Pancreas (tissue), 10 donors: ENCODE data around the gene OR51G2. TPM values are rescaled to one million over a fixed set of nuclear protein-coding genes. Genes with fewer than 3 reads are reported as not detected.
A peak's percentile ranks its signal among the peaks of the same experiment; 100 is the strongest.
"Not testable (repeated sequence)": the region's sequence is repeated elsewhere in the genome, so short reads cannot be mapped to it uniquely, and the experiment has no call there.

Experiments used
- ATAC-seq, 4 donors: fragments of 200-7000 bp; cut with Tn5 transposase; one replicate each; pipeline versions ENCODE4 v1.8.0 to v1.9.1; 2020; ENCODE audit warnings: mild to moderate bottlenecking in 4 of 4, moderate library complexity in 4 of 4
- DNase-seq, 6 donors: peaks; one replicate each; pipeline ENCODE4 v3.0.0-alpha.2; 2020
- FAIRE-seq: peaks from 2 replicates; lab custom pipeline; 2012; peaks lifted over from hg19 to GRCh38; lab: Jason Lieb, UNC
- H3K27ac ChIP-seq, 4 donors: fragments of 200-600 bp; sonication (generic); 1 replicate in 3 of 4; 2 replicates in 1 of 4; pipeline versions ENCODE4 v1.5.0 to v1.8.0; 2020
- H3K27me3 ChIP-seq, 4 donors: fragments of 200-600 bp; one replicate each; pipeline ENCODE4 v1.8.0; 2021
- H3K36me3 ChIP-seq, 3 donors: fragments of 200-600 bp; sonication (generic) in 1 of 3; one replicate each; pipeline versions ENCODE4 v1.5.0 to v1.8.0; 2020 to 2021
- H3K4me1 ChIP-seq, 3 donors: fragments of 200-600 bp; one replicate each; pipeline ENCODE4 v1.8.0; 2021
- H3K4me3 ChIP-seq, 4 donors: fragments of 200-600 bp; sonication (generic) in 2 of 4; one replicate each; pipeline versions ENCODE4 v1.5.0 to v1.8.0; 2020 to 2021
- H3K9me3 ChIP-seq, 4 donors: fragments of 200-600 bp; one replicate each; pipeline ENCODE4 v1.8.0; 2021
- WGBS, 2 donors: extraction: QIAGEN DNeasy Blood & Tissue Kit; methylation state at CpG; one replicate each; pipeline ENCODE4 v1.1.7; 2013; 5-methylcytosine and 5-hydroxymethylcytosine counted together
- intact Hi-C, 3 donors: fragments of 100-400 bp; cut with DNase I; formaldehyde crosslinking; loops; one replicate each; pipeline versions ENCODE4 v1.11.1 to v1.14.2; 2022
- polyA plus RNA-seq, 2 donors: library from polyadenylated mRNA; stranded (reverse); fragments of 200-250 nt; gene quantifications; one replicate each; pipeline ENCODE4 v1.2.3, GENCODE V29; 2013
- total RNA-seq, 6 donors: library from RNA; stranded (reverse); fragmentation: NEBNext Ultra II Directional in 4 of 6; extraction: Animal tissue kit (Norgen Biotek cat#: 25700) in 4 of 6; gene quantifications; one replicate each; pipeline versions ENCODE4 v1.2.1 to v1.2.4, GENCODE V29; 2021 to 2023
- TF ChIP-seq, protein P1 (sequence below), 4 donors: fragments of 200-600 bp; sonication (generic) in 3 of 4; IDR thresholded peaks; one replicate each; pipeline versions ENCODE4 v1.5.0 to v1.8.0; 2021; ENCODE audit warnings: antibody characterized with exemption in 4 of 4
- donor health status: healthy with polysubstance abuse.
- donor health status: DM: no; HTN: no; CAD: no; lungs with moderate emphysema.
- donor health status: DM: no; HTN: no; CAD: no.
- donor health status: control.
- donor health status: control.
- donor health status: Bipolar disorder and iron deficiency.
- donor health status: DM: yes; HTN: yes; CAD: no.
- donor health status: DM: no; HTN: no; CAD: no.
- donor health status: DM: no; HTN: no; CAD: no.
- donor health status: DM: yes; HTN: yes; CAD: no.

The OR51G2 gene, protein sequence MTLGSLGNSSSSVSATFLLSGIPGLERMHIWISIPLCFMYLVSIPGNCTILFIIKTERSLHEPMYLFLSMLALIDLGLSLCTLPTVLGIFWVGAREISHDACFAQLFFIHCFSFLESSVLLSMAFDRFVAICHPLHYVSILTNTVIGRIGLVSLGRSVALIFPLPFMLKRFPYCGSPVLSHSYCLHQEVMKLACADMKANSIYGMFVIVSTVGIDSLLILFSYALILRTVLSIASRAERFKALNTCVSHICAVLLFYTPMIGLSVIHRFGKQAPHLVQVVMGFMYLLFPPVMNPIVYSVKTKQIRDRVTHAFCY
- not detected for total RNA-seq
- polyA plus RNA-seq: not detected

DNA sequence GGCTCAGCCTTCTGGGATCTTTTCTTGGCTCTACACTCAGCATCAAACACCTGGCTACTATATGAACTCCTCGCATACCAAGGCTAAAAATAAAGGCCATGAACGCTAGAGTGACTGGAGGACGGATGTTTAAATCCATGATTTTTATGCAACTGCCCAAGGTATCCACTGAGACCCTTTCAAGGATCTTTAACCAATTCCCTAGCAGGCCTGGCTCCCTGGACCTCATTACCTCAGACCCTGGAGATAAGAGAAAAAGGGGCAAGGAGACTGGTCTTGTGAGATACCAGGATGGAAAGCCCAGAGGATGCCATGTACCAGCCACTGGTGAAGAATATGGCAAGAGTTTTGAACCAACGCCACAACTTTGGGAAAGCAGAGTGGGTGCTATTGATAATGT lies at the start of gene OR51G2:
TSS of gene OR51G2 (minus strand) at position 101 of the 400 bp plus-strand sequence. CDS start 3,687 bp downstream, outside the sequence.
- no peak for FAIRE-seq
- no peaks in the 10 kb centered on the region for H3K36me3 ChIP-seq
- DNase-seq: no peak
- WGBS, 2 donors: 71 to 87% methylated on average over 4 of the region's 4 CpGs
- no peaks in the 10 kb centered on the region for H3K27me3 ChIP-seq
- no peak for ATAC-seq
- no peaks in the 10 kb centered on the region for H3K4me1 ChIP-seq
- intact Hi-C loops: no loop called here
- no peaks in the 10 kb centered on the region for H3K9me3 ChIP-seq
- no peak within 1 kb of the TSS for H3K27ac ChIP-seq
- H3K4me3 ChIP-seq: no peak within 1 kb of the TSS
- TF ChIP-seq, protein P1, sequence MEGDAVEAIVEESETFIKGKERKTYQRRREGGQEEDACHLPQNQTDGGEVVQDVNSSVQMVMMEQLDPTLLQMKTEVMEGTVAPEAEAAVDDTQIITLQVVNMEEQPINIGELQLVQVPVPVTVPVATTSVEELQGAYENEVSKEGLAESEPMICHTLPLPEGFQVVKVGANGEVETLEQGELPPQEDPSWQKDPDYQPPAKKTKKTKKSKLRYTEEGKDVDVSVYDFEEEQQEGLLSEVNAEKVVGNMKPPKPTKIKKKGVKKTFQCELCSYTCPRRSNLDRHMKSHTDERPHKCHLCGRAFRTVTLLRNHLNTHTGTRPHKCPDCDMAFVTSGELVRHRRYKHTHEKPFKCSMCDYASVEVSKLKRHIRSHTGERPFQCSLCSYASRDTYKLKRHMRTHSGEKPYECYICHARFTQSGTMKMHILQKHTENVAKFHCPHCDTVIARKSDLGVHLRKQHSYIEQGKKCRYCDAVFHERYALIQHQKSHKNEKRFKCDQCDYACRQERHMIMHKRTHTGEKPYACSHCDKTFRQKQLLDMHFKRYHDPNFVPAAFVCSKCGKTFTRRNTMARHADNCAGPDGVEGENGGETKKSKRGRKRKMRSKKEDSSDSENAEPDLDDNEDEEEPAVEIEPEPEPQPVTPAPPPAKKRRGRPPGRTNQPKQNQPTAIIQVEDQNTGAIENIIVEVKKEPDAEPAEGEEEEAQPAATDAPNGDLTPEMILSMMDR (IDR thresholded peaks at IDR 0.05): no peak

DNA sequence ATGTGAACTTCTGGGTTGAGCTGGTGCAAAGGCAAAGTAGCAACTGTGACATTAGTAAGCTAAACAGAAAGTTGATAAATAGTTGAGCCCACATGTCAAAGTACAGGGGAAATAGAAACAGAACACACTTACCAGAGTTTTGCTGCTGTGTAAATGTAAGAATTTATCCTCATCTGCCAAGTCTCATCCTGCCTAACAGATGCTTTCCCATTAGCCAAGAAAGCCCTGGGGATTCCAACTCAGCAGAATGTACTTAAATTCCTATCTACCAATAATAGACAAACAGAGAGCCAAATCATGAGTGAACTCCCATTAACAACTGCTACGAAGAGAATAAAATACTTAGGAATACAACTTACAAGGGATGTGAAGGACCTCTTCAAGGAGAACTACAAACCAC lies 43.7 kb upstream of the OR51G2 start:
- Histone ChIP-seq H3K27me3 (no peaks in the 10 kb centered on the region), H3K27ac (no peak overlapping the region), H3K9me3 (no peaks in the 10 kb centered on the region), H3K4me1 (no peaks in the 10 kb centered on the region), H3K36me3 (no peaks in the 10 kb centered on the region), H3K4me3 (no peak overlapping the region)
- intact Hi-C loops: no loop called here
- no peak for DNase-seq
- TF ChIP-seq, protein P1 (IDR thresholded peaks at IDR 0.05): no peak
- WGBS, 2 donors: 55 to 68% methylated on average over 1 of the region's 1 CpG
- peak in 1 of 4 donors; percentile 27 for ATAC-seq
- FAIRE-seq: no peak

DNA sequence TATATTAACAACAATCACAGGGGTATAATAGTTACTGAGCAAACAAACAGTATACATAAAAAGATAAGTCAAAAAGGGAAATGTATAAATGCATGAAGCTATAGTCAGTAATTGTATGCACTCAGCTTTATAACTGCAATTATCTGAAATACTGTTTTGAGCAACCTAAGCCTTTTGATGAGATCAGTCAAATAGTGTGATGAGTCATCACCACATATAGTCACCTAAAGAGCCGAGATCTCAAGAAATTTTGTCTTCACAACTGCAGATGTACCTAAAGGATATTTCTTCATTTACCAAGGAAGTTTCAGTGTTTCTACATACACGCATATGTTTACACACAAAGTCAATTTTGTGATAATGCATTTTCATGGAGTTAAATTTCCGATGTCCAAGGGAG lies 41.7 kb upstream of the OR51G2 start:
- 47 to 56% methylated on average over 3 of the region's 3 CpGs for WGBS, 2 donors
- no peak for FAIRE-seq
- intact Hi-C loops: no loop called here
- no peak for DNase-seq
- Histone ChIP-seq H3K27me3 (no peaks in the 10 kb centered on the region), H3K27ac (no peak overlapping the region), H3K4me3 (no peak overlapping the region), H3K36me3 (no peaks in the 10 kb centered on the region), H3K9me3 (no peaks in the 10 kb centered on the region), H3K4me1 (peaks cover 0 to 7% (median 0%) of the 10 kb centered on the region in 3 donors)
- no peak for ATAC-seq
- TF ChIP-seq, protein P1 (IDR thresholded peaks at IDR 0.05): no peak

DNA sequence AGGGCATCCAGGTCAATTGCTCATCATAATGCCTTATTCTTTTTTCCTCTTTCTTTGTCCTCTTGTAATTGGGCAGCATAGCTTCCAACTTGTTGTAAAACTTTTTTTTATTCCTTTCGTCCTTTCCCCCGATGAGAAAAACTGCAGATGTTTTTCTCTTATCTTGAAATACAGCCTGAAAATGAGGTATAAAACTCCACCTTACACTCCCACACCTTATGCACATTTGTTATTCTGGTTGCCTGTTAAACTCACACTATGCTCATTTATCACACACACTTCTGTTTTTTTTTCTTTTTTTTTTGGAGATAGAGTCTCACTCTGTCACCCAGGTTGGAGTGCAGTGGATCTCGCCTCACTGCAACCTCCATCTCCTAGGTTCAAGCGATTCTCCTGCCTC lies 38.2 kb upstream of the OR51G2 start:
- TF ChIP-seq, protein P1 (IDR thresholded peaks at IDR 0.05): no peak
- H3K36me3 ChIP-seq: no peaks in the 10 kb centered on the region
- H3K27me3 ChIP-seq: no peaks in the 10 kb centered on the region
- ATAC-seq (peak; percentile 69 to 94 (median 77)), DNase-seq (no peak), FAIRE-seq (no peak)
- intact Hi-C loops: no loop called here
- H3K4me1 ChIP-seq: peaks cover 0 to 7% (median 0%) of the 10 kb centered on the region in 3 donors
- H3K9me3 ChIP-seq: no peaks in the 10 kb centered on the region
- no peak overlapping the region for H3K27ac ChIP-seq
- WGBS, 2 donors: 34 to 35% methylated on average over 4 of the region's 4 CpGs
- no peak overlapping the region for H3K4me3 ChIP-seq

DNA sequence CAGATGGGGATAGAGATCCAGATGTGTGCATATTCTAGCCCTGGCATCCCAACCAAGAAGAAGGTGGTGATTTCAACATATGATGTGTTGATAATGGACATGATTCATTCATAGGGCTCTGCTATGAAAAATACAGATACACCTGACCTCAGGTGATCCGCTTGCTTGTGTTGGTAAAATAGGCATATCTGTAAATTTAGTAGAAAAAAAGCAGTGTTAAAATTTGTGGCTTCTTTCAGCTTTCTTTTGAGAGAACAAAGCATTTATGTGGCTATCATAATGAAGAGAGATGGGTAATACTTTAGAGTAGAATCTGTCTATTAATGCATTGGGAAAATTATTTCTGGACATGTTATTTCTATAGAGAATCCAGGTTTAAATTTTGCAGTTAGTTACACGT lies 36.5 kb upstream of the OR51G2 start, which contains the start of gene OR51A2:
TSS of gene OR51A2 (minus strand) at position 101 of the 400 bp plus-strand sequence. CDS start at position 101, 0 bp downstream.
- H3K27ac ChIP-seq, H3K4me3 ChIP-seq, DNase-seq, ATAC-seq, H3K36me3 ChIP-seq, H3K9me3 ChIP-seq, intact Hi-C loops, H3K27me3 ChIP-seq, H3K4me1 ChIP-seq, FAIRE-seq: not testable (repeated sequence)
- WGBS, 2 donors: 88 to 89% methylated on average over 2 of the region's 2 CpGs
